Panc1 (cell line): Measurements from ENCODE around the gene OPN1SW. TPM values are rescaled to one million over a fixed set of nuclear protein-coding genes. Genes with fewer than 3 reads are reported as not detected.

Experiments
- ATAC-seq: fragments of 200-7000 bp; cut with Tn5 transposase; 2 replicates; pipeline ENCODE4 v1.9.1; 2020; ENCODE audit warnings: mild to moderate bottlenecking, moderate library complexity
- BruUV-seq: library from RNA; stranded (reverse); fragments of 400-500 nt; replicated peaks from 2 replicates; lab custom pipeline; 2021; lab: Mats Ljungman, UMichigan
- CTCF ChIA-PET: fragments of 300-600 bp; sonication (Branson Sonifier 250); formaldehyde crosslinking; loops from one replicate; lab custom pipeline; 2022; ENCODE audit warnings: antibody characterized with exemption; lab: Charles Lee
- POLR2A ChIA-PET: fragments of 300-600 bp; sonication (Branson Sonifier 250); formaldehyde crosslinking; loops from one replicate; lab custom pipeline; 2022; ENCODE audit warnings: antibody characterized with exemption; lab: Charles Lee
- DNase-seq: peaks from one replicate; pipeline ENCODE4 v3.0.0-alpha.2; 2010; ENCODE audit warnings: low read depth, low spot score
- H3K27ac ChIP-seq: 2 replicates; pipeline ENCODE4 v1.5.1; 2011; ENCODE audit warnings: mild to moderate bottlenecking, low read length, inconsistent platforms
- H3K27me3 ChIP-seq: fragments of 200-500 bp; sonication (Bioruptor generic); 2 replicates; pipeline ENCODE4 v1.6.0; 2014; ENCODE audit warnings: low read length, inconsistent platforms; ENCODE audit not compliant: control insufficient read depth, insufficient read depth
- H3K36me3 ChIP-seq: fragments of 200-500 bp; sonication (Bioruptor generic); 2 replicates; pipeline ENCODE4 v1.5.1; 2014; ENCODE audit warnings: inconsistent platforms, mild to moderate bottlenecking, low read length, moderate library complexity; ENCODE audit not compliant: control insufficient read depth, insufficient read depth
- H3K4me1 ChIP-seq: 2 replicates; pipeline ENCODE4 v1.5.1; 2011; ENCODE audit warnings: inconsistent platforms, mild to moderate bottlenecking, low read length, moderate library complexity; ENCODE audit not compliant: control insufficient read depth, insufficient read depth
- H3K4me3 ChIP-seq, 2 experiments: 2 replicates each; pipeline ENCODE4 v1.5.1; 2011 to 2012; ENCODE audit warnings: low read depth in 2 of 2, low read length in 2 of 2, mild to moderate bottlenecking in 2 of 2, inconsistent platforms in 1 of 2, moderate library complexity in 1 of 2
- H3K9me3 ChIP-seq: fragments of 200-500 bp; sonication (Bioruptor generic); 2 replicates; pipeline ENCODE4 v1.5.1; 2014; ENCODE audit warnings: low read depth, mild to moderate bottlenecking, inconsistent platforms, low read length, moderate library complexity; ENCODE audit not compliant: control insufficient read depth, insufficient read depth
- POLR2AphosphoS5 ChIP-seq: IDR thresholded peaks from 2 replicates; pipeline ENCODE4 v1.6.1; 2012; ENCODE audit warnings: mild to moderate bottlenecking, low read depth, low read length, moderate library complexity
- SIN3A ChIP-seq: IDR thresholded peaks from 2 replicates; pipeline ENCODE4 v1.6.1; 2012; ENCODE audit warnings: low read depth, mild to moderate bottlenecking, low read length, moderate library complexity, borderline replicate concordance; ENCODE audit not compliant: insufficient read depth
- TCF7L2 ChIP-seq: IDR thresholded peaks from 2 replicates; pipeline ENCODE4 v1.6.1; 2011; ENCODE audit warnings: mild to moderate bottlenecking, low read depth, low read length, inconsistent platforms
- in situ Hi-C: cut with HindIII; loops from 2 replicates; pipeline ENCODE4 v1.10.0; 2016; ENCODE audit warnings: low sequenced_read_pairs, low pct_unique_long_range_greater_than_20kb
- intact Hi-C: fragments of 100-400 bp; cut with micrococcal nuclease; formaldehyde crosslinking; loops from one replicate; pipeline ENCODE4 v1.10.0; 2022; ENCODE audit not compliant: unreplicated experiment
- total RNA-seq: library from RNA; stranded (reverse); gene quantifications from one replicate; pipeline ENCODE4 v1.2.1, GENCODE V29; 2021; ENCODE audit not compliant: unreplicated experiment
- TF ChIP-seq, protein P1 (sequence below), 2 experiments: IDR thresholded peaks; 2 replicates each; pipeline ENCODE4 v1.6.1; 2011 to 2012; ENCODE audit warnings: low read depth in 2 of 2, control low read depth in 1 of 2, low read length in 1 of 2, mild to moderate bottlenecking in 1 of 2, moderate library complexity in 1 of 2; ENCODE audit not compliant: insufficient read depth in 1 of 2
- TF ChIP-seq, protein P2 (sequence below): fragments of 450-650 bp; IDR thresholded peaks from 2 replicates; pipeline ENCODE4 v1.5.1; 2017; ENCODE audit warnings: mild to moderate bottlenecking

OPN1SW gene
- total RNA-seq, 1 experiment from 2014 or later, result not detected

DNA sequence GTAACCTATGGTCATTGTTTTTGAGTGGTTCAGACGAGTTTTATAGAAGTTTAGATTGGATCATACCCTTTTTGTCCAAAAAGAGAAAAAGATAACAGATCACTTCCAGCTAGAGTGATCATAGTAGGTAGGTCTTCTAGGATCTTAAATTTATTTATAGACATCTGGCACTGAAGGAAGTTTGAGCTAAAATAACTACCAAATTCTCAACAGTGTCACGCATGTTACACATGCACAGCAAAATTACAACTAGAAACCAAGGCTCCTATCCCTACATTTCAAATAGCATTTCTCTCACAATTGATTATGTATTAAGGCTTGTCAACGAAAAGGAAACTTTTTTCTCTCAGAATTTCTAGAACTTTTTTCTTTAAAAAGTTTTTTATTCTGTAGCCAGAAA is 34.1 kb downstream of the OPN1SW start:
- Histone ChIP-seq H3K9me3 (no peaks in the 10 kb centered on the region), H3K4me3 (no peak overlapping the region), H3K4me1 (peaks cover 29% of the 10 kb centered on the region), H3K27ac (no peak overlapping the region), H3K27me3 (no peaks in the 10 kb centered on the region), H3K36me3 (peaks cover 5% of the 10 kb centered on the region)
- ATAC-seq (no peak), DNase-seq (no peak)
- in situ Hi-C loops, result no loop called here
- TF ChIP-seq, protein P1, sequence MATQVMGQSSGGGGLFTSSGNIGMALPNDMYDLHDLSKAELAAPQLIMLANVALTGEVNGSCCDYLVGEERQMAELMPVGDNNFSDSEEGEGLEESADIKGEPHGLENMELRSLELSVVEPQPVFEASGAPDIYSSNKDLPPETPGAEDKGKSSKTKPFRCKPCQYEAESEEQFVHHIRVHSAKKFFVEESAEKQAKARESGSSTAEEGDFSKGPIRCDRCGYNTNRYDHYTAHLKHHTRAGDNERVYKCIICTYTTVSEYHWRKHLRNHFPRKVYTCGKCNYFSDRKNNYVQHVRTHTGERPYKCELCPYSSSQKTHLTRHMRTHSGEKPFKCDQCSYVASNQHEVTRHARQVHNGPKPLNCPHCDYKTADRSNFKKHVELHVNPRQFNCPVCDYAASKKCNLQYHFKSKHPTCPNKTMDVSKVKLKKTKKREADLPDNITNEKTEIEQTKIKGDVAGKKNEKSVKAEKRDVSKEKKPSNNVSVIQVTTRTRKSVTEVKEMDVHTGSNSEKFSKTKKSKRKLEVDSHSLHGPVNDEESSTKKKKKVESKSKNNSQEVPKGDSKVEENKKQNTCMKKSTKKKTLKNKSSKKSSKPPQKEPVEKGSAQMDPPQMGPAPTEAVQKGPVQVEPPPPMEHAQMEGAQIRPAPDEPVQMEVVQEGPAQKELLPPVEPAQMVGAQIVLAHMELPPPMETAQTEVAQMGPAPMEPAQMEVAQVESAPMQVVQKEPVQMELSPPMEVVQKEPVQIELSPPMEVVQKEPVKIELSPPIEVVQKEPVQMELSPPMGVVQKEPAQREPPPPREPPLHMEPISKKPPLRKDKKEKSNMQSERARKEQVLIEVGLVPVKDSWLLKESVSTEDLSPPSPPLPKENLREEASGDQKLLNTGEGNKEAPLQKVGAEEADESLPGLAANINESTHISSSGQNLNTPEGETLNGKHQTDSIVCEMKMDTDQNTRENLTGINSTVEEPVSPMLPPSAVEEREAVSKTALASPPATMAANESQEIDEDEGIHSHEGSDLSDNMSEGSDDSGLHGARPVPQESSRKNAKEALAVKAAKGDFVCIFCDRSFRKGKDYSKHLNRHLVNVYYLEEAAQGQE (IDR thresholded peaks at IDR 0.05; ENCODE audit: insufficient read depth in 1 of 2, low read depth in 2 of 2, low read length in 1 of 2), result no peak
- TF ChIP-seq TCF7L2, result no peak
- TF ChIP-seq SIN3A, result no peak
- TF ChIP-seq POLR2AphosphoS5, result no peak
- TF ChIP-seq, protein P2, sequence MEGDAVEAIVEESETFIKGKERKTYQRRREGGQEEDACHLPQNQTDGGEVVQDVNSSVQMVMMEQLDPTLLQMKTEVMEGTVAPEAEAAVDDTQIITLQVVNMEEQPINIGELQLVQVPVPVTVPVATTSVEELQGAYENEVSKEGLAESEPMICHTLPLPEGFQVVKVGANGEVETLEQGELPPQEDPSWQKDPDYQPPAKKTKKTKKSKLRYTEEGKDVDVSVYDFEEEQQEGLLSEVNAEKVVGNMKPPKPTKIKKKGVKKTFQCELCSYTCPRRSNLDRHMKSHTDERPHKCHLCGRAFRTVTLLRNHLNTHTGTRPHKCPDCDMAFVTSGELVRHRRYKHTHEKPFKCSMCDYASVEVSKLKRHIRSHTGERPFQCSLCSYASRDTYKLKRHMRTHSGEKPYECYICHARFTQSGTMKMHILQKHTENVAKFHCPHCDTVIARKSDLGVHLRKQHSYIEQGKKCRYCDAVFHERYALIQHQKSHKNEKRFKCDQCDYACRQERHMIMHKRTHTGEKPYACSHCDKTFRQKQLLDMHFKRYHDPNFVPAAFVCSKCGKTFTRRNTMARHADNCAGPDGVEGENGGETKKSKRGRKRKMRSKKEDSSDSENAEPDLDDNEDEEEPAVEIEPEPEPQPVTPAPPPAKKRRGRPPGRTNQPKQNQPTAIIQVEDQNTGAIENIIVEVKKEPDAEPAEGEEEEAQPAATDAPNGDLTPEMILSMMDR, result no peak
- BruUV-seq, result no TSS peak
- ChIA-PET CTCF (no interaction called here), POLR2A (interaction anchor here (0.9 kb wide), 1 partner anchor 13 kb away, joined by 3 read pairs; no protein-coding TSS in a partner anchor)
- intact Hi-C loops, result no loop called here

DNA sequence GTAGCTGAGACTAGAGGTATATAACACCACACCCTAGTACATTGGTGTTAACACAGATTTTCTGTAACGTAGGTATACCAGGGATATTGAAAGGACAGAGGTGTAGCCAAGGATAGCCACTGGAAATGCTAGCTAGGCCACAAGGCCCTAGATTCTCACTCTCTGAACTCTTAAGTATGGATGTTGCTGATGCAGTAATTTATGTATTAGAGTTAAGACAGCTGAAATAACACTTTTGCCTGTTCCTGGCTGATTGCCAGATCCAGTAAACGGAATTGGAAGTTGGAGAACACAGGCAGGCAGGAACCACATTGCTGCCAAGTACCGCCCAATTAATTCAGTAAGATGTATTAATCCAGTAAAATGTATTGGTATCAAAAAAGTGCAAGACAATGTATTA is 34.6 kb downstream of the OPN1SW start:
- DNase-seq, result no peak
- no peak for ATAC-seq
- TF ChIP-seq POLR2AphosphoS5 (no peak), SIN3A (no peak), TCF7L2 (no peak)
- TF ChIP-seq, protein P1 (IDR thresholded peaks at IDR 0.05; ENCODE audit: insufficient read depth in 1 of 2, low read depth in 2 of 2, low read length in 1 of 2), result no peak
- TF ChIP-seq, protein P2, result no peak
- Histone ChIP-seq H3K4me3 (peak overlapping the region; percentile 21 to 99), H3K27ac (peak overlapping the region; percentile 19; the same call in 1 of the 2 replicates), H3K9me3 (no peaks in the 10 kb centered on the region), H3K4me1 (peaks cover 29% of the 10 kb centered on the region), H3K27me3 (no peaks in the 10 kb centered on the region), H3K36me3 (peaks cover 5% of the 10 kb centered on the region)
- no TSS peak for BruUV-seq
- ChIA-PET CTCF (no interaction called here), POLR2A (no interaction called here)
- intact Hi-C loops (no loop called here), in situ Hi-C loops (no loop called here)
